Measurements from ENCODE around the gene SYT14.

DNA sequence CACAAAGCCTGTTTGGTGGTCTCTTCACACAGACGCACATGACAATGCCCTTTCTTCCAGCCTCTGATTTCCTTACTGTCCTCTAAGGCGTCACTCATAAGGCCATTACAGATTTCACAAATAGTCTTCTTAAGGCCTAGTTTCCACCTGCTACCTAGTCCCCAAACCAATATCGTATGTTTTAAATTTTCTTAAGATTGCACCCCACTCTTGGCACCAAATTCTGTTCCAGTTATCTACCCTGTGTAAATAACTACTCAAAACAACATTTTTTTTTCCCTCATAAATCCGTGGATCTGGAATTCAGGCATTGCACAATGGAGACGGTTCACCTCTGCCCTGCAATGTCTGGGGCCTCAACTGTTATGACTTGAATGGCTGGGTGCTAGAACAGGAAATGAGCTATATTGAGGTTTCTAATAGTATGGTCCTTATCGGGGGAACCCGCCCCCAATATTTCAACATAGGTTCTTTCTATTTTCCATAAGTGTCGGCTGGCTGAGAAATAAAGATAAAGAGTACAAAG lies 257.7 kb downstream of the SYT14 start:
- TF ChIP-seq ZNF274 (IDR thresholded peaks at IDR 0.05; ENCODE audit: low read depth, low read length) (no peak), YY1 (IDR thresholded peaks at IDR 0.05; ENCODE audit: insufficient read depth, insufficient read length) (no peak), SUZ12 (IDR thresholded peaks at IDR 0.05; ENCODE audit: extremely low read depth, insufficient read depth, insufficient read length) (no peak)

All from NT2/D1 (cell line).